ENCODE measurements around the gene CLPX.
"Not testable (repeated sequence)": the region's sequence is repeated elsewhere in the genome, so short reads cannot be mapped to it uniquely, and the experiment has no call there.

- TF ChIP-seq CTCF, EZH2 (IDR thresholded peaks at IDR 0.05): not testable (repeated sequence)
Measured at GRCh38 chr15:65226901-65227300, 41.8 kb upstream of the CLPX start.
